IMR-90 (cell line): ENCODE data around the gene ARHGEF26. TPM values are rescaled to one million over a fixed set of nuclear protein-coding genes. Genes with fewer than 3 reads are reported as not detected.

ENCODE experiments used
- ATAC-seq: fragments of 200-7000 bp; cut with Tn5 transposase; 2 replicates; pipeline ENCODE4 v1.9.1; 2020; ENCODE audit warnings: low read depth, mild to moderate bottlenecking, moderate library complexity
- BruUV-seq: library from RNA; stranded (reverse); fragments of 400-500 nt; replicated peaks from 2 replicates; lab custom pipeline; 2021; lab: Mats Ljungman, UMichigan
- CTCF ChIA-PET: fragments of 300-600 bp; formaldehyde crosslinking; extraction: SDS; loops from one replicate; lab custom pipeline; 2021; ENCODE audit warnings: antibody characterized with exemption; lab: Yijun Ruan, JAX
- POLR2A ChIA-PET: fragments of 300-600 bp; sonication (Branson Sonifier 250); formaldehyde crosslinking; loops from one replicate; lab custom pipeline; 2022; ENCODE audit warnings: antibody characterized with exemption; ENCODE audit not compliant: unreplicated experiment; lab: Charles Lee
- DNase-seq: peaks from one replicate; pipeline ENCODE4 v3.0.0; 2013
- H2AFZ ChIP-seq: replicated peaks from 2 replicates; pipeline ENCODE3; 2013; ENCODE audit warnings: low read length, mild to moderate bottlenecking; ENCODE audit not compliant: poor library complexity
- H2AK5ac ChIP-seq: 2 replicates; pipeline ENCODE4 v1.6.1; 2013; ENCODE audit warnings: low read depth, low read length, inconsistent platforms
- H2AK9ac ChIP-seq: replicated peaks from 2 replicates; pipeline ENCODE3; 2013; ENCODE audit warnings: mild to moderate bottlenecking, low read depth, low read length, moderate library complexity; ENCODE audit not compliant: poor library complexity
- H2BK120ac ChIP-seq: 2 replicates; pipeline ENCODE4 v1.6.1; 2013; ENCODE audit warnings: low read depth, low read length, inconsistent platforms
- H2BK15ac ChIP-seq: 3 replicates; pipeline ENCODE4 v1.6.1; 2013; ENCODE audit warnings: low read depth, low read length, inconsistent platforms
- H2BK20ac ChIP-seq: 2 replicates; pipeline ENCODE4 v1.6.1; 2013; ENCODE audit warnings: low read depth, mild to moderate bottlenecking, inconsistent platforms, low read length, moderate library complexity
- H2BK5ac ChIP-seq: 2 replicates; pipeline ENCODE4 v1.6.1; 2013; ENCODE audit warnings: mild to moderate bottlenecking, low read depth, low read length, inconsistent platforms; ENCODE audit not compliant: poor library complexity, severe bottlenecking
- H3K14ac ChIP-seq: replicated peaks from 2 replicates; pipeline ENCODE4 v1.6.1; 2013; ENCODE audit warnings: low read depth, low read length, inconsistent platforms
- H3K18ac ChIP-seq: 2 replicates; pipeline ENCODE4 v1.6.1; 2013; ENCODE audit warnings: low read depth, low read length, control low read depth
- H3K23ac ChIP-seq: 2 replicates; pipeline ENCODE4 v1.6.1; 2013; ENCODE audit warnings: low read depth, low read length, inconsistent platforms
- H3K27ac ChIP-seq: 2 replicates; pipeline ENCODE4 v1.5.1; 2013; ENCODE audit warnings: mild to moderate bottlenecking, control low read depth, low read length; ENCODE audit not compliant: insufficient read depth
- H3K27me3 ChIP-seq: 2 replicates; pipeline ENCODE4 v1.6.1; 2013; ENCODE audit warnings: low read length; ENCODE audit not compliant: control insufficient read depth, insufficient read depth
- H3K36me3 ChIP-seq: 2 replicates; pipeline ENCODE4 v1.6.1; 2013; ENCODE audit warnings: low read length, mixed read lengths; ENCODE audit not compliant: control insufficient read depth, insufficient read depth
- H3K4ac ChIP-seq: 2 replicates; pipeline ENCODE4 v1.6.1; 2013; ENCODE audit warnings: low read depth, low read length, inconsistent platforms
- H3K4me1 ChIP-seq: 2 replicates; pipeline ENCODE4 v1.6.1; 2013; ENCODE audit warnings: low read length, mixed read lengths; ENCODE audit not compliant: control insufficient read depth, insufficient read depth
- H3K4me2 ChIP-seq: 2 replicates; pipeline ENCODE4 v1.6.1; 2013; ENCODE audit warnings: low read depth, mild to moderate bottlenecking, control low read depth, low read length, moderate library complexity
- H3K4me3 ChIP-seq: 2 replicates; pipeline ENCODE4 v1.5.1; 2013; ENCODE audit warnings: low read depth, mild to moderate bottlenecking, control low read depth, low read length, moderate library complexity; ENCODE audit not compliant: insufficient read depth
- H3K56ac ChIP-seq: 2 replicates; pipeline ENCODE4 v1.6.1; 2013; ENCODE audit warnings: low read length, inconsistent platforms; ENCODE audit not compliant: insufficient read depth; ENCODE audit errors: extremely low read depth
- H3K79me1 ChIP-seq, 2 experiments: 2 replicates each; pipeline ENCODE4 v1.6.1; 2013; ENCODE audit warnings: low read length in 2 of 2, inconsistent platforms in 1 of 2, low read depth in 1 of 2
- H3K9ac ChIP-seq: 2 replicates; pipeline ENCODE4 v1.6.1; 2013; ENCODE audit warnings: low read depth, low read length, control low read depth
- H3K9me1 ChIP-seq: 2 replicates; pipeline ENCODE4 v1.6.1; 2013; ENCODE audit warnings: low read length, inconsistent platforms; ENCODE audit not compliant: insufficient read depth
- H3K9me3 ChIP-seq: 2 replicates; pipeline ENCODE4 v1.6.1; 2013; ENCODE audit warnings: low read length; ENCODE audit not compliant: control insufficient read depth, insufficient read depth
- H4K20me1 ChIP-seq: 2 replicates; pipeline ENCODE4 v1.6.1; 2013; ENCODE audit warnings: low read length, inconsistent platforms; ENCODE audit not compliant: insufficient read depth
- H4K5ac ChIP-seq: 2 replicates; pipeline ENCODE4 v1.6.1; 2013; ENCODE audit warnings: mild to moderate bottlenecking, low read depth, low read length, control low read depth
- H4K8ac ChIP-seq, 2 experiments: 2 replicates each; pipeline ENCODE4 v1.6.1; 2013; ENCODE audit warnings: low read depth in 2 of 2, low read length in 2 of 2, control low read depth in 1 of 2, inconsistent platforms in 1 of 2
- H4K91ac ChIP-seq: 2 replicates; pipeline ENCODE4 v1.6.1; 2013; ENCODE audit warnings: low read depth, low read length, inconsistent platforms; ENCODE audit not compliant: insufficient read depth
- BHLHE40 ChIP-seq: fragments of 150-350 bp; IDR thresholded peaks from 2 replicates; pipeline ENCODE4 v1.6.1; 2016; ENCODE audit warnings: mild to moderate bottlenecking, low read depth, low read length
- CEBPB ChIP-seq: IDR thresholded peaks from 2 replicates; pipeline ENCODE4 v1.6.1; 2012; ENCODE audit warnings: low read depth, low read length, improper control_type of control experiment
- CHD1 ChIP-seq: IDR thresholded peaks from 2 replicates; pipeline ENCODE4 v1.6.1; 2012; ENCODE audit warnings: low read depth, low read length, improper control_type of control experiment
- FOS ChIP-seq: fragments of 150-350 bp; IDR thresholded peaks from 2 replicates; pipeline ENCODE4 v1.6.1; 2016; ENCODE audit warnings: low read depth, low read length
- MAFK ChIP-seq: IDR thresholded peaks from 2 replicates; pipeline ENCODE4 v1.6.1; 2012; ENCODE audit warnings: low read depth, low read length, improper control_type of control experiment
- MAZ ChIP-seq: IDR thresholded peaks from 2 replicates; pipeline ENCODE4 v1.6.1; 2012; ENCODE audit warnings: low read depth, mild to moderate bottlenecking, low read length, improper control_type of control experiment, moderate library complexity, borderline replicate concordance
- MXI1 ChIP-seq: IDR thresholded peaks from 2 replicates; pipeline ENCODE4 v1.6.1; 2012; ENCODE audit warnings: low read depth, mild to moderate bottlenecking, low read length, moderate library complexity, borderline replicate concordance
- NFE2L2 ChIP-seq: fragments of 150-350 bp; IDR thresholded peaks from 2 replicates; pipeline ENCODE4 v1.6.1; 2016; ENCODE audit warnings: low read depth, mild to moderate bottlenecking, low read length
- POLR2A ChIP-seq: IDR thresholded peaks from 2 replicates; pipeline ENCODE4 v1.6.1; 2012; ENCODE audit warnings: mild to moderate bottlenecking, low read depth, low read length
- RAD21 ChIP-seq: IDR thresholded peaks from 2 replicates; pipeline ENCODE4 v1.6.1; 2012; ENCODE audit warnings: low read length, improper control_type of control experiment
- RCOR1 ChIP-seq: IDR thresholded peaks from 2 replicates; pipeline ENCODE4 v1.6.1; 2012; ENCODE audit warnings: mild to moderate bottlenecking, low read length, improper control_type of control experiment; ENCODE audit not compliant: insufficient replicate concordance
- RFX5 ChIP-seq: IDR thresholded peaks from 2 replicates; pipeline ENCODE4 v1.8.0; 2012; ENCODE audit warnings: low read depth, mild to moderate bottlenecking, low read length, moderate library complexity
- SMC3 ChIP-seq: fragments of 150-350 bp; IDR thresholded peaks from 2 replicates; pipeline ENCODE4 v1.6.1; 2016; ENCODE audit warnings: low read depth, mild to moderate bottlenecking, antibody characterized with exemption, low read length, moderate library complexity
- WGBS, 2 experiments: methylation state at CpG; one replicate each; pipeline versions ENCODE4 v1.1.5 to v1.1.7; 2013; ENCODE audit warnings: missing lambda C conversion rate in 2 of 2; ENCODE audit not compliant: insufficient read length in 1 of 2; ENCODE audit errors: extremely low coverage in 2 of 2; 5-methylcytosine and 5-hydroxymethylcytosine counted together
- dilution Hi-C: fragments of 300-500 bp; cut with HindIII; formaldehyde crosslinking; loops from one replicate; pipeline ENCODE4 v1.14.3; 2018; ENCODE audit warnings: low sequenced_read_pairs; ENCODE audit not compliant: unreplicated experiment
- in situ Hi-C: fragments of 300-500 bp; cut with MboI; formaldehyde crosslinking; loops from 3 replicates; pipeline ENCODE4 v1.14.3; 2019; ENCODE audit warnings: low sequenced_read_pairs, inconsistent platforms, mixed read lengths
- intact Hi-C: fragments of 100-400 bp; cut with micrococcal nuclease; formaldehyde crosslinking; loops from 2 replicates; pipeline ENCODE4 v1.10.0; 2022
- polyA plus RNA-seq, 3 experiments: library from polyadenylated mRNA; depleted of rRNA; stranded (reverse); fragments of >200 nt; gene quantifications; 2 replicates each; pipeline ENCODE4 v1.2.3, GENCODE V29; 2012; ENCODE audit warnings: low replicate concordance in 1 of 3
- total RNA-seq: library from RNA; depleted of rRNA; stranded (reverse); fragments of >200 nt; gene quantifications from 2 replicates; pipeline ENCODE4 v1.2.3, GENCODE V29; 2012
- TF ChIP-seq, protein P1 (sequence below): conservative IDR thresholded peaks from 2 replicates; pipeline ENCODE4 v1.5.1; 2012; ENCODE audit warnings: mild to moderate bottlenecking, low read depth, low read length, improper control_type of control experiment
- TF ChIP-seq, protein P2 (sequence below): fragments of 150-350 bp; IDR thresholded peaks from 2 replicates; pipeline ENCODE4 v1.6.1; 2016; ENCODE audit warnings: low read depth, mild to moderate bottlenecking, low read length, moderate library complexity, borderline replicate concordance
- TF ChIP-seq, protein P3 (sequence below): fragments of 150-350 bp; IDR thresholded peaks from 2 replicates; pipeline ENCODE4 v1.6.1; 2017; ENCODE audit warnings: mild to moderate bottlenecking, antibody characterized with exemption, low read length, low read depth

The ARHGEF26 gene
- total and polyA plus RNA-seq, 2 of the 4 experiments (the other 2 are of a cell fraction) = 2.0 to 2.3 TPM

DNA sequence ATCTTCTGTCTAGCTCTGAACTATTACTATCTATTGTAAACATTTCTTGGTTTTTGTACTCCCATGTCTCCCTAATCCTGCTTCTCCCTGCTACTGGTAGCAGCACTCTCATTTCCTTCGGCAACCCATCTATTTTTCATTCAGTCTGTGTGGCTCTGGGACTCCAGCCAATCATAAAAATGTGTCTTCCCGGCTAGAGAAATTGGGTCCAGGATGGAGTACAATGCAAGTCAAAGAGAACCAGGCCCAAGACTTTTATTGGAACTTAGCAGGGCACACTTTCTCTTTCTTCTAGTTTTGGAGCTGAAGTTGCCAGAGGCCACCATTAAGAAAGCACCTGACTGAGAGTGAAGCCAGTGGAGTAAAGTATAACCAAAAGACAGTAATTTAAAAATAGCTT, 22.8 kb upstream of the ARHGEF26 start:
- H2AK9ac ChIP-seq = no peak overlapping the region
- no peak overlapping the region for H3K4ac ChIP-seq
- TF ChIP-seq, protein P1, sequence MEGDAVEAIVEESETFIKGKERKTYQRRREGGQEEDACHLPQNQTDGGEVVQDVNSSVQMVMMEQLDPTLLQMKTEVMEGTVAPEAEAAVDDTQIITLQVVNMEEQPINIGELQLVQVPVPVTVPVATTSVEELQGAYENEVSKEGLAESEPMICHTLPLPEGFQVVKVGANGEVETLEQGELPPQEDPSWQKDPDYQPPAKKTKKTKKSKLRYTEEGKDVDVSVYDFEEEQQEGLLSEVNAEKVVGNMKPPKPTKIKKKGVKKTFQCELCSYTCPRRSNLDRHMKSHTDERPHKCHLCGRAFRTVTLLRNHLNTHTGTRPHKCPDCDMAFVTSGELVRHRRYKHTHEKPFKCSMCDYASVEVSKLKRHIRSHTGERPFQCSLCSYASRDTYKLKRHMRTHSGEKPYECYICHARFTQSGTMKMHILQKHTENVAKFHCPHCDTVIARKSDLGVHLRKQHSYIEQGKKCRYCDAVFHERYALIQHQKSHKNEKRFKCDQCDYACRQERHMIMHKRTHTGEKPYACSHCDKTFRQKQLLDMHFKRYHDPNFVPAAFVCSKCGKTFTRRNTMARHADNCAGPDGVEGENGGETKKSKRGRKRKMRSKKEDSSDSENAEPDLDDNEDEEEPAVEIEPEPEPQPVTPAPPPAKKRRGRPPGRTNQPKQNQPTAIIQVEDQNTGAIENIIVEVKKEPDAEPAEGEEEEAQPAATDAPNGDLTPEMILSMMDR = no peak
- TF ChIP-seq, protein P2, sequence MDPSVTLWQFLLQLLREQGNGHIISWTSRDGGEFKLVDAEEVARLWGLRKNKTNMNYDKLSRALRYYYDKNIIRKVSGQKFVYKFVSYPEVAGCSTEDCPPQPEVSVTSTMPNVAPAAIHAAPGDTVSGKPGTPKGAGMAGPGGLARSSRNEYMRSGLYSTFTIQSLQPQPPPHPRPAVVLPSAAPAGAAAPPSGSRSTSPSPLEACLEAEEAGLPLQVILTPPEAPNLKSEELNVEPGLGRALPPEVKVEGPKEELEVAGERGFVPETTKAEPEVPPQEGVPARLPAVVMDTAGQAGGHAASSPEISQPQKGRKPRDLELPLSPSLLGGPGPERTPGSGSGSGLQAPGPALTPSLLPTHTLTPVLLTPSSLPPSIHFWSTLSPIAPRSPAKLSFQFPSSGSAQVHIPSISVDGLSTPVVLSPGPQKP = no peak
- no peak for TF ChIP-seq SMC3
- no peak for TF ChIP-seq NFE2L2
- TF ChIP-seq POLR2A = no peak
- no peak for TF ChIP-seq MAFK
- no peak for TF ChIP-seq CEBPB
- TF ChIP-seq, protein P3, sequence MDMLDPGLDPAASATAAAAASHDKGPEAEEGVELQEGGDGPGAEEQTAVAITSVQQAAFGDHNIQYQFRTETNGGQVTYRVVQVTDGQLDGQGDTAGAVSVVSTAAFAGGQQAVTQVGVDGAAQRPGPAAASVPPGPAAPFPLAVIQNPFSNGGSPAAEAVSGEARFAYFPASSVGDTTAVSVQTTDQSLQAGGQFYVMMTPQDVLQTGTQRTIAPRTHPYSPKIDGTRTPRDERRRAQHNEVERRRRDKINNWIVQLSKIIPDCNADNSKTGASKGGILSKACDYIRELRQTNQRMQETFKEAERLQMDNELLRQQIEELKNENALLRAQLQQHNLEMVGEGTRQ = no peak
- TF ChIP-seq FOS = no peak
- no peak for TF ChIP-seq MAZ
- TF ChIP-seq BHLHE40 = no peak
- no peak for TF ChIP-seq RFX5
- TF ChIP-seq RCOR1 = no peak
- TF ChIP-seq MXI1 = no peak
- TF ChIP-seq CHD1 = no peak
- TF ChIP-seq RAD21 = no peak
- no peak overlapping the region for H2BK15ac ChIP-seq
- no peaks in the 10 kb centered on the region for H4K20me1 ChIP-seq
- H3K14ac ChIP-seq = no peak overlapping the region
- POLR2A ChIA-PET = no interaction called here
- dilution Hi-C loops = no loop called here
- H3K27ac ChIP-seq = no peak overlapping the region
- H3K27me3 ChIP-seq = no peaks in the 10 kb centered on the region
- no peak overlapping the region for H2BK5ac ChIP-seq
- CTCF ChIA-PET = interaction anchor here (2.1 kb wide), 1 partner anchor 156 kb away, joined by 7 read pairs; no protein-coding TSS in a partner anchor
- BruUV-seq = no TSS peak
- no peak overlapping the region for H2AFZ ChIP-seq
- H3K18ac ChIP-seq = no peak overlapping the region
- DNase-seq = no peak
- in situ Hi-C loops = loop anchor here (5.0 kb wide), 1 partner anchor 154 kb away; no protein-coding TSS in a partner anchor
- H3K79me1 ChIP-seq = no peaks in the 10 kb centered on the region
- no peaks in the 10 kb centered on the region for H3K9me3 ChIP-seq
- H2AK5ac ChIP-seq = no peak overlapping the region
- no peak overlapping the region for H3K4me2 ChIP-seq
- no CpG with 5 or more reads among the region's 2 CpGs for WGBS, 2 experiments
- no peak for ATAC-seq
- no peak overlapping the region for H3K23ac ChIP-seq
- H2BK20ac ChIP-seq = no peak overlapping the region
- no peak overlapping the region for H3K9ac ChIP-seq
- no peak overlapping the region for H4K5ac ChIP-seq
- no peak overlapping the region for H4K8ac ChIP-seq
- no peaks in the 10 kb centered on the region for H3K9me1 ChIP-seq
- H3K4me1 ChIP-seq = no peaks in the 10 kb centered on the region
- intact Hi-C loops = loop anchor here (5.0 to 10.0 kb wide), 2 partner anchors 1071 to 1606 kb away; no protein-coding TSS in a partner anchor
- H3K36me3 ChIP-seq = no peaks in the 10 kb centered on the region
- no peak overlapping the region for H4K91ac ChIP-seq
- H3K4me3 ChIP-seq = no peak overlapping the region
- H3K56ac ChIP-seq = no peak overlapping the region
- no peak overlapping the region for H2BK120ac ChIP-seq
